GM13977 (cell line): ENCODE measurements around the gene WNT5A.
A peak's percentile ranks its signal among the peaks of the same experiment; 100 is the strongest.

ENCODE experiments used
- DNase-seq: peaks from one replicate; pipeline ENCODE4 v3.0.0; 2012; ENCODE audit warnings: low spot score
- CTCF ChIP-seq: IDR thresholded peaks from 2 replicates; pipeline ENCODE4 v1.5.1; 2012; ENCODE audit warnings: mild to moderate bottlenecking, control low read depth; ENCODE audit not compliant: insufficient read depth; ENCODE audit errors: extremely low read depth, missing control alignments
- in situ Hi-C: fragments of 300-500 bp; cut with MboI; formaldehyde crosslinking; loops from one replicate; pipeline ENCODE4 v1.12.0; 2022; ENCODE audit warnings: low sequenced_read_pairs, low pct_unique_long_range_greater_than_20kb, mixed read lengths, inconsistent platforms; ENCODE audit not compliant: unreplicated experiment

WNT5A gene

GRCh38 chr3:55488398-55489055 lies 1.4 kb upstream of the WNT5A start:
- no peak for TF ChIP-seq CTCF
- DNase-seq, result peak; percentile 85
- in situ Hi-C loops, result loop anchor here (10.0 kb wide), 1 partner anchor 256 kb away; no protein-coding TSS in a partner anchor

GRCh38 chr3:55487381-55488241 lies 505 bp upstream of the WNT5A start:
- no peak for TF ChIP-seq CTCF
- in situ Hi-C loops, result loop anchor here (10.0 kb wide), 1 partner anchor 257 kb away; no protein-coding TSS in a partner anchor
- DNase-seq, result peak; percentile 63

GRCh38 chr3:55486101-55486856 lies 827 bp downstream of the WNT5A start:
- TF ChIP-seq CTCF, result no peak
- no peak for DNase-seq
- in situ Hi-C loops, result loop anchor here (10.0 kb wide), 1 partner anchor 259 kb away; no protein-coding TSS in a partner anchor

DNA sequence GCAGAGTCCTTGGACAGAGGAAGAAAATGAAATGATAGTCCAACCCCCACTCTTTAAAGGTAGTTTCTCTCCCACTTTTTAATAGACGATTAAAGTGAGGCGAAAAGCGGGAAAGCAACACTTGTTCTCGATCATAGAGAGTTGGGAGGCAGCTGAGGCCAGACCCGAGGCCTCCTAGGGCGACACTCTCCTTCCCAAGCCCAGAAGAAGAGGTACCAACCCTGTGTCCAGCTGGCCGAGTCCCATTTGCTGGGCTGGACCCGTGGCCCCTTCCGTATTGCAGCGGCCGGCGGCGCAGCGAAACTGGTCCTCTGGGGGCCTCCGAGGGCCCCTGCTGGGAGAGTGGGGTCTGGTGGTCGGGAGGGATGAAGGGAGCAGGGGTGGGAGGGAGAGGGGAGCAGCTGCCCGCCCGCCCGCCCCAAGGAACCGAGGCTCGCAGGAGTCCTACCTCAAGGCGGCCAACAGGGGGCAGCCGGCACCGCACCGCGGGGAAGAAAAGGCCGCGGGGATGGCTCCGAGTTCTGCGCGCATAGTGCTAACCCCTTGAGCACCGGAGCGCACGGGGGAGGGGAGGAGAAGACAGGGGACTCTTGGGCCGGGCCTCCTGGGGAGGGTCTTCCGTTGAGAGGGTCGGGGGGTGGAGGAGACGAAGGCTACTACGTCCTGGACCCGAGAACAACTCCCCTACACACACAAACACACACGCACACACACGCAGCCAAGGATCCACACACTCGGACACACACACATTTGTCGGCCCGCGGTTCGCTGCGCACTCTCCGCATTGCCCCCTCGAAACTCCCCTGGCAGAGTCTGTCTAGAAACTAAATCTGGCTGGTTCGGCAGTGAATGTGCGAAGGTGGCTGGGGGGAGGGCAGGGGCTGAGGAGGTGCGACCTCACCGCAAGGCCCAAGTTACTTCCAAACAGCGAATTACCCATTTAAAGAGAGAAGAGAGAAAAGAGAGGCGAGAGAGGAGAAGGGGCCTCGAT lies 2.0 kb downstream of the WNT5A start:
- DNase-seq, result peak; percentile 91
- in situ Hi-C loops, result loop anchor here (10.0 kb wide), 1 partner anchor 260 kb away; no protein-coding TSS in a partner anchor
- peak; percentile 76 for TF ChIP-seq CTCF

DNA sequence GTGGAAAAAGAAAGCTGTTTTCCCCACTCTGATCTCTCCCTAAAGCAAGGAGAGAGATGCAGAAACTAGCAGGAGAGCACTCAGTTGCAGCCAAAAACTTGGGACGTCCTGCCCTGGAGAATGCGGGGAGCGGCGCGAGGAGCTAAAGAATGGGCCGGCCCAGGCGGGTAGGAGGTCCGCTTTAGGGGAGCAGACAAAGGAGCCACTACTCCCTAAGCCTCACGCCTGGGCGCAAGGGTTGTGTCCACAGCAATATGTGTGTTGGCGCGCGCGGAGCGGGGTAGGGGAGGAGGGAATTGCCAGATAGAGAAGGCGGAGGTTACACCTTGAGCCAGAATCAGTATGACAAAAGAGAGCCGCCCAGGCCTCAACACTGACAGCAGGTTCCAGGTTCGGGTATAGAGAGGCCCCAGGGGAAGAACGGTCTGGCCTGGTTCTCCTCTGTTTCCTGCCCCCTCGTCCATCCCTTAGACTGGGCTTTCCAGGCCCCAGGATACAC lies 2.9 kb downstream of the WNT5A start:
- no peak for DNase-seq
- in situ Hi-C loops, result loop anchor here (10.0 kb wide), 1 partner anchor 261 kb away; no protein-coding TSS in a partner anchor
- TF ChIP-seq CTCF, result no peak
